ENCODE data around the gene FBXO38.
A peak's percentile ranks its signal among the peaks of the same experiment; 100 is the strongest.

Gene FBXO38

GRCh38 chr5:148482697-148483462 lies 99.1 kb downstream of the FBXO38 start:
- no peak overlapping the region for H3K4me3 ChIP-seq (ENCODE audit: insufficient read depth, low read depth, low read length, poor library complexity, severe bottlenecking)
- H3K27me3 ChIP-seq (replicated peaks; ENCODE audit: control insufficient read depth, insufficient read depth, low read length, poor library complexity, severe bottlenecking), result no peaks in the 10 kb centered on the region
- no peaks in the 10 kb centered on the region for H3K36me3 ChIP-seq (ENCODE audit: control insufficient read depth, insufficient read depth, low read length)
- H3K4me1 ChIP-seq (ENCODE audit: control insufficient read depth, insufficient read depth, low read length, poor library complexity, severe bottlenecking), result no peaks in the 10 kb centered on the region
- no peaks in the 10 kb centered on the region for H3K9me3 ChIP-seq (ENCODE audit: control insufficient read depth, low read length)
- DNase-seq, result peak in 2 of 3 donors; percentile 2 to 16
- H3K27ac ChIP-seq (ENCODE audit: insufficient read depth, low read length, poor library complexity, severe bottlenecking), result no peak overlapping the region

DNA sequence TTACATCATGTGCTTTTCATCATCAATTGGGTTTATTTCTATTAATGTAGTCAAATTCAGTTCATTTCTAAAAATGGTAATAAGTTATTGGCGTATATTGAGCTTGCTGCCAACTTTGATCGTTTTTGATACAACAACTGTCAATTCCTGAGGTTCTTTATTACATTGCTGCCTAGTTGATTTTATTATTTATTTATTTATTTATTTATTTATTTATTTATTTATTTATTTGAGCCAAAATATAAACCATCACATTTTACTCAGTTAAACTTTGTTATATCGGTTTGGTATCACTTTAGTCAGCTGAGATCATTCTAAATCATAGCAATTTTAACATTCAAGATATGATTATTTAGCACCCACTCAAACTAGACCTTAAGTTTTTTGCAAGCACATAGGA lies 100.0 kb downstream of the FBXO38 start:
- no peaks in the 10 kb centered on the region for H3K9me3 ChIP-seq (ENCODE audit: control insufficient read depth, low read length)
- H3K36me3 ChIP-seq (ENCODE audit: control insufficient read depth, insufficient read depth, low read length), result no peaks in the 10 kb centered on the region
- no peak overlapping the region for H3K4me3 ChIP-seq (ENCODE audit: insufficient read depth, low read depth, low read length, poor library complexity, severe bottlenecking)
- no peak overlapping the region for H3K27ac ChIP-seq (ENCODE audit: insufficient read depth, low read length, poor library complexity, severe bottlenecking)
- no peaks in the 10 kb centered on the region for H3K27me3 ChIP-seq (replicated peaks; ENCODE audit: control insufficient read depth, insufficient read depth, low read length, poor library complexity, severe bottlenecking)
- no peak for DNase-seq
- H3K4me1 ChIP-seq (ENCODE audit: control insufficient read depth, insufficient read depth, low read length, poor library complexity, severe bottlenecking), result no peaks in the 10 kb centered on the region

- Histone ChIP-seq H3K9me3 (ENCODE audit: control insufficient read depth, low read length) (no peaks in the 10 kb centered on the region), H3K4me3 (ENCODE audit: insufficient read depth, low read depth, low read length, poor library complexity, severe bottlenecking) (no peak overlapping the region), H3K36me3 (ENCODE audit: control insufficient read depth, insufficient read depth, low read length) (no peaks in the 10 kb centered on the region), H3K4me1 (ENCODE audit: control insufficient read depth, insufficient read depth, low read length, poor library complexity, severe bottlenecking) (no peaks in the 10 kb centered on the region), H3K27me3 (replicated peaks; ENCODE audit: control insufficient read depth, insufficient read depth, low read length, poor library complexity, severe bottlenecking) (no peaks in the 10 kb centered on the region), H3K27ac (ENCODE audit: insufficient read depth, low read length, poor library complexity, severe bottlenecking) (no peak overlapping the region)
- DNase-seq, result no peak
These were observed 100.9 kb downstream of the FBXO38 start for GRCh38 chr5:148484651-148485050.

DNA sequence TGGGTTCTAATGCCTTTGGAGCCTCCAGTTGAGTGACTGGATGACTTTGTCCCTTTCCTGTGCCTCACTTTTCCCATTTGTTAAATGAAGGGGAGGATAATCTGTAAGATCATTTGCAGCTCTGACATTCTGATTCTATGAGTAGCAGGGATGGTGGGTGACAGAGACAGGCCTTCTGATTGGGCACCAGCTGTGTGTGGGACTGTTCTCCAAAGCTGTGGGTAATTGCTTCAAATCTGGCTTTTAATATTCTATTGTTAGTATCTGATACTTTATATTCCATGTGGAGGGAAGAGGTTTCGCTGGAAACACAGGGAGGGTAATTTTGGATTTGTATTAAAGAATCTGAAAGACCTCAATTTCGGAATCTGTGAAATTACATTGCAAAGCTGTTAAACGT lies 102.7 kb downstream of the FBXO38 start:
- no peaks in the 10 kb centered on the region for H3K27me3 ChIP-seq (replicated peaks; ENCODE audit: control insufficient read depth, insufficient read depth, low read length, poor library complexity, severe bottlenecking)
- no peaks in the 10 kb centered on the region for H3K9me3 ChIP-seq (ENCODE audit: control insufficient read depth, low read length)
- no peak overlapping the region for H3K27ac ChIP-seq (ENCODE audit: insufficient read depth, low read length, poor library complexity, severe bottlenecking)
- no peak overlapping the region for H3K4me3 ChIP-seq (ENCODE audit: insufficient read depth, low read depth, low read length, poor library complexity, severe bottlenecking)
- no peaks in the 10 kb centered on the region for H3K4me1 ChIP-seq (ENCODE audit: control insufficient read depth, insufficient read depth, low read length, poor library complexity, severe bottlenecking)
- DNase-seq, result no peak
- no peaks in the 10 kb centered on the region for H3K36me3 ChIP-seq (ENCODE audit: control insufficient read depth, insufficient read depth, low read length)

GRCh38 chr5:148488757-148489156 lies 105.0 kb downstream of the FBXO38 start:
- no peaks in the 10 kb centered on the region for H3K27me3 ChIP-seq (replicated peaks; ENCODE audit: control insufficient read depth, insufficient read depth, low read length, poor library complexity, severe bottlenecking)

GRCh38 chr5:148491015-148491792 lies 107.4 kb downstream of the FBXO38 start:
- H3K9me3 ChIP-seq (ENCODE audit: control insufficient read depth, low read length), result no peaks in the 10 kb centered on the region
- no peak overlapping the region for H3K4me3 ChIP-seq (ENCODE audit: insufficient read depth, low read depth, low read length, poor library complexity, severe bottlenecking)
- H3K27ac ChIP-seq (ENCODE audit: insufficient read depth, low read length, poor library complexity, severe bottlenecking), result no peak overlapping the region
- H3K36me3 ChIP-seq (ENCODE audit: control insufficient read depth, insufficient read depth, low read length), result no peaks in the 10 kb centered on the region
- peaks cover 4% of the 10 kb centered on the region for H3K27me3 ChIP-seq (replicated peaks; ENCODE audit: control insufficient read depth, insufficient read depth, low read length, poor library complexity, severe bottlenecking)
- no peak for DNase-seq
- H3K4me1 ChIP-seq (ENCODE audit: control insufficient read depth, insufficient read depth, low read length, poor library complexity, severe bottlenecking), result no peaks in the 10 kb centered on the region

More at GRCh38 chr5:148488757-148489156, 105.0 kb downstream of the FBXO38 start:
- H3K9me3 ChIP-seq (ENCODE audit: control insufficient read depth, low read length), result no peaks in the 10 kb centered on the region
- no peaks in the 10 kb centered on the region for H3K4me1 ChIP-seq (ENCODE audit: control insufficient read depth, insufficient read depth, low read length, poor library complexity, severe bottlenecking)
- H3K27ac ChIP-seq (ENCODE audit: insufficient read depth, low read length, poor library complexity, severe bottlenecking), result no peak overlapping the region
- no peak overlapping the region for H3K4me3 ChIP-seq (ENCODE audit: insufficient read depth, low read depth, low read length, poor library complexity, severe bottlenecking)
- no peaks in the 10 kb centered on the region for H3K36me3 ChIP-seq (ENCODE audit: control insufficient read depth, insufficient read depth, low read length)
- no peak for DNase-seq

- no peaks in the 10 kb centered on the region for H3K4me1 ChIP-seq (ENCODE audit: control insufficient read depth, insufficient read depth, low read length, poor library complexity, severe bottlenecking)
- H3K4me3 ChIP-seq (ENCODE audit: insufficient read depth, low read depth, low read length, poor library complexity, severe bottlenecking), result no peak overlapping the region
- no peak for DNase-seq
- no peaks in the 10 kb centered on the region for H3K9me3 ChIP-seq (ENCODE audit: control insufficient read depth, low read length)
- peaks cover 4% of the 10 kb centered on the region for H3K27me3 ChIP-seq (replicated peaks; ENCODE audit: control insufficient read depth, insufficient read depth, low read length, poor library complexity, severe bottlenecking)
- no peaks in the 10 kb centered on the region for H3K36me3 ChIP-seq (ENCODE audit: control insufficient read depth, insufficient read depth, low read length)
- H3K27ac ChIP-seq (ENCODE audit: insufficient read depth, low read length, poor library complexity, severe bottlenecking), result no peak overlapping the region
These were observed 108.0 kb downstream of the FBXO38 start for GRCh38 chr5:148491793-148492184.

- Histone ChIP-seq H3K36me3 (ENCODE audit: control insufficient read depth, insufficient read depth, low read length) (no peaks in the 10 kb centered on the region), H3K27ac (ENCODE audit: insufficient read depth, low read length, poor library complexity, severe bottlenecking) (no peak overlapping the region)
These were observed 108.6 kb downstream of the FBXO38 start for GRCh38 chr5:148492351-148492750.

More at GRCh38 chr5:148492351-148492750, 108.6 kb downstream of the FBXO38 start:
- no peaks in the 10 kb centered on the region for H3K4me1 ChIP-seq (ENCODE audit: control insufficient read depth, insufficient read depth, low read length, poor library complexity, severe bottlenecking)
- no peak overlapping the region for H3K4me3 ChIP-seq (ENCODE audit: insufficient read depth, low read depth, low read length, poor library complexity, severe bottlenecking)
- no peaks in the 10 kb centered on the region for H3K9me3 ChIP-seq (ENCODE audit: control insufficient read depth, low read length)
- H3K27me3 ChIP-seq (replicated peaks; ENCODE audit: control insufficient read depth, insufficient read depth, low read length, poor library complexity, severe bottlenecking), result peaks cover 4% of the 10 kb centered on the region
- no peak for DNase-seq

All from effector memory CD4-positive, alpha-beta T cell (primary cell).